LNCaP clone FGC (cell line): ENCODE results near the gene RGS7.

Experiments
- DNase-seq: peaks from one replicate; pipeline ENCODE4 v3.0.0-alpha.2; 2011; ENCODE audit warnings: low read depth
- H3K4me3 ChIP-seq: 2 replicates; pipeline ENCODE4 v1.5.1; 2011; ENCODE audit warnings: mild to moderate bottlenecking, low read depth, low read length, control low read depth
- TF ChIP-seq, protein P1 (sequence below): IDR thresholded peaks from 2 replicates; pipeline ENCODE4 v1.5.1; 2012; ENCODE audit warnings: mild to moderate bottlenecking; ENCODE audit not compliant: control insufficient read depth, insufficient read depth; ENCODE audit errors: extremely low read depth

The RGS7 gene

GRCh38 chr1:241332037-241332409, 25.0 kb downstream of the RGS7 start:
- no peak for DNase-seq
- TF ChIP-seq, protein P1, sequence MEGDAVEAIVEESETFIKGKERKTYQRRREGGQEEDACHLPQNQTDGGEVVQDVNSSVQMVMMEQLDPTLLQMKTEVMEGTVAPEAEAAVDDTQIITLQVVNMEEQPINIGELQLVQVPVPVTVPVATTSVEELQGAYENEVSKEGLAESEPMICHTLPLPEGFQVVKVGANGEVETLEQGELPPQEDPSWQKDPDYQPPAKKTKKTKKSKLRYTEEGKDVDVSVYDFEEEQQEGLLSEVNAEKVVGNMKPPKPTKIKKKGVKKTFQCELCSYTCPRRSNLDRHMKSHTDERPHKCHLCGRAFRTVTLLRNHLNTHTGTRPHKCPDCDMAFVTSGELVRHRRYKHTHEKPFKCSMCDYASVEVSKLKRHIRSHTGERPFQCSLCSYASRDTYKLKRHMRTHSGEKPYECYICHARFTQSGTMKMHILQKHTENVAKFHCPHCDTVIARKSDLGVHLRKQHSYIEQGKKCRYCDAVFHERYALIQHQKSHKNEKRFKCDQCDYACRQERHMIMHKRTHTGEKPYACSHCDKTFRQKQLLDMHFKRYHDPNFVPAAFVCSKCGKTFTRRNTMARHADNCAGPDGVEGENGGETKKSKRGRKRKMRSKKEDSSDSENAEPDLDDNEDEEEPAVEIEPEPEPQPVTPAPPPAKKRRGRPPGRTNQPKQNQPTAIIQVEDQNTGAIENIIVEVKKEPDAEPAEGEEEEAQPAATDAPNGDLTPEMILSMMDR: no peak
- H3K4me3 ChIP-seq: no peak overlapping the region

DNA sequence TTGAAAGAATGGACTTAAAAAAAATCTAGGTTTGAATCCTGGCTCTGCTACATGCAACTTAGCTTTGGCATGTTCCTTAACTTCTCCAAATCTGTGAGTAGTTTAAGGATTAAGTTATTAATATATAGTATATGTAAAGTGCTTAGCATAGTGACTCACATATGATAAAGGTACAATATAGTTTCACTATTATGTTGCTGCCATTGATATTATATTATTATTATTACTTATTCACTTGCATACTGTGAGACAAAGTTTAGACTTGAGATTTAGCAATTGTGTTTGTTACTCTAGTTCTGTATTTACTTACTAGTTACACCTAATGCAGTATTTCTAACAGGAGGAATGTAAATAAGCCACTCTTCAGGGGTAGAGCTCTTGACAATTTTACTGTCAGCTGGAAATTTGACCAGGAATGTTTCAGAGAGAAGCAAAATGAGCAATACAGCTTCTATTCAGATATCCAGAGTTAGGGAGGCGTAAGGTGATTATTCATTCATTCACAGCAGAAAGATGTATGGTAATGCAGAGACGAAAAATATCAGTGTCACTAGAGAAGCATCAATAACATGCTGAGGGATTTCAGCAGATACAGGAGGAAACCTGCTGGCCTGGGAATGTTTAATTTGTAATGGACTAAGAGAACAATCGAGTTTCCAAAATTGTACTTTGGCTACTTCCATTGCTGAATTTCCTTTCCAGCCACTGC, 25.5 kb downstream of the RGS7 start:
- H3K4me3 ChIP-seq: no peak overlapping the region
- no peak for DNase-seq
- TF ChIP-seq, protein P1: no peak

DNA sequence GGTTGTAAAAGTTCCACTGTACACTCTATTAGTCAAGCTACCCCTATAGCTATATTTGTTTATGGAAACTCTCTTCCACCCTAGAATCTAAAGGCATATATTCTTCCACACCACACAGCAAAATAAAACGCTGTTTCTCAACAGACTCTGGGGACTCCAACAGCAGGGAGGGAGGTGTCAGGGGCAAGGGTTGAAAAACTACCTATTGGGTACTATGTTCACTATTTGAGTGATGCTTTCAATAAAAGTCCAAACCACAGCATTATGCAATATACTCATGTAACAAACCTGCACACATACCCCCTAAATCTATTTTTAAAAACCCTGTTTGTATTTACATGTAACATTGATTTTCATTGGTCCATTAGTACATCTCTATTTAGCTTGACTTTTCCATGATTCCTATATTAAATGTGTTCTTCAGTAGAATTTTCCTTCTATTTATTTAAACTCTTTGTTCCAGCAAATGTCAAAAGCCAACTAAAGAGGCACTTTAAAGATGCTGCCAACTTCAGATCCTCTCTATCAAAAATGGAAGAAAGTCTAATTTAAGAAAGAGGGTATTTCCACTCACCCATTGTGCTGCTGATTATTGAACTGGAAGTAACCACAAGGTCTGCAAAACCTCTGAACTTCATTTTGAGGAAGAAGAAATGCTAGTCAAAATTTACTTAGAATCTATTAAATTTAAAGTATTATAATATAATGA, 26.2 kb downstream of the RGS7 start:
- H3K4me3 ChIP-seq: no peak overlapping the region
- no peak for DNase-seq
- TF ChIP-seq, protein P1: no peak

DNA sequence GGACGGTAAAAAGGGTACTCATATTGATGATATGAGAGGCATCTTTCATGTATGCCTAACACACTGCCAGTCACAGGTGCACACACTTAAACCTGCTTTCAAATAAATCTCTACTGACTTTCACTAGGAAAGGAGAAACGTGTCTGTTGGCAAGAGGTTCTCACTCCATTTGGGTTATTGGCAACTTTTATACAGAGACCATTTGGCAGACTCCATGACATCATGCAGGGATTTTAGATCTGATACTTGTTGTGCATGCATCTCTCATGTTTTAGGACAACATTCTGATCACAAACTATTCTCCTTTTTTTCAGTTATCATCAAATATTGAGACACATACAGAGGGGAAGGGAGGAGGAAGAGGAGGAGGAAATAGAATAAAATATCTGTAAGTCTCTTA, 31.5 kb downstream of the RGS7 start:
- TF ChIP-seq, protein P1: no peak
- DNase-seq: no peak

DNA sequence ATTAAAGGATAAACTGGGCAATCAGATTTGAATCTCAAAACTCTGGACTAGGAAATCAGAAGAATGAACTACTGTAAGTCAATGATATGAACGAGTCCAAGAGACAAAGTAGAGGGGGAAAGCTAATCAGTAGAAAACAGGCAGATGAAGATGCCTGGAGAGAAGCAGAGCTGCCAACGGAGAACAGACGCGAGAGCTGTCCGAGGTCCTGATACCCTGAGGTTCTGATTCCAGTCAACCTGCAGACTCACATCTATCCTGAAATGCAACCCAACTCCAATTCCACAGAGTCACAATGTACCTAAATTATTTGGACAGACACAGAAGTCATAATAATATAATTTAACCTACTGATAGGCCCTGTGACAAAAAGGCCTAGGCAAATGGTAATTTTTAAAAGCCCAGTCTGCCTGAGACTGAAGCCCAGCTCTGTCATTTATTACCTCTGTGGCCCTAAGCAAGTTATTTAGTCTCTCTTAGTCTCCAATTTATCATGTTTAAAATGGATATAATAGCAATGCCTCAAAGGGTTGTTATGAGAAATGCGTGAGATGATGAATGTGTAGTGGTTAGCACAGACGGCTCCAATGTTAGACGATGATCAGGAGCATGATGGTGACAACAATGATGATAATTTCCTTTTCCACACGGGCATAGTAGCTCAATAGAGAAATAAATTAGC, 33.4 kb downstream of the RGS7 start:
- DNase-seq: peak; percentile 2
- TF ChIP-seq, protein P1: no peak
- H3K4me3 ChIP-seq: no peak overlapping the region

More for the DNA sequence above, 31.5 kb downstream of the RGS7 start:
- H3K4me3 ChIP-seq: no peak overlapping the region

- H3K4me3 ChIP-seq: no peak overlapping the region
- DNase-seq: no peak
- TF ChIP-seq, protein P1: no peak
Observed at GRCh38 chr1:241317676-241318075, 39.3 kb downstream of the RGS7 start.
